Neuronal stem cell (in vitro differentiated cells): Measurements from ENCODE around the gene ZCCHC3.

Experiments
- DNase-seq: peaks from one replicate; pipeline ENCODE4 v3.0.0-alpha.2; 2013; ENCODE audit warnings: low spot score
- H2AFZ ChIP-seq: one replicate; pipeline ENCODE4 v1.6.1; 2013; ENCODE audit warnings: mild to moderate bottlenecking, low read length, inconsistent platforms
- H2AK5ac ChIP-seq: 2 replicates; pipeline ENCODE4 v1.6.1; 2013; ENCODE audit warnings: low read depth, mild to moderate bottlenecking, inconsistent platforms, low read length, moderate library complexity, mixed read lengths
- H2BK120ac ChIP-seq: 2 replicates; pipeline ENCODE4 v1.6.1; 2013; ENCODE audit warnings: low read depth, mild to moderate bottlenecking, inconsistent platforms, low read length, moderate library complexity, mixed read lengths
- H2BK12ac ChIP-seq: one replicate; pipeline ENCODE4 v1.6.1; 2013; ENCODE audit warnings: low read length, inconsistent platforms
- H2BK15ac ChIP-seq: 2 replicates; pipeline ENCODE4 v1.6.1; 2013; ENCODE audit warnings: mild to moderate bottlenecking, low read length, inconsistent platforms, mixed read lengths
- H2BK5ac ChIP-seq: one replicate; pipeline ENCODE4 v1.6.1; 2013; ENCODE audit warnings: inconsistent platforms, mild to moderate bottlenecking, low read length, moderate library complexity
- H3K14ac ChIP-seq: one replicate; pipeline ENCODE4 v1.6.1; 2013; ENCODE audit warnings: low read length, inconsistent platforms
- H3K18ac ChIP-seq: 2 replicates; pipeline ENCODE4 v1.6.1; 2013; ENCODE audit warnings: low read length, inconsistent platforms
- H3K23ac ChIP-seq: 2 replicates; pipeline ENCODE4 v1.6.1; 2013; ENCODE audit warnings: low read depth, mild to moderate bottlenecking, mixed read lengths, low read length, inconsistent platforms; ENCODE audit not compliant: poor library complexity
- H3K27ac ChIP-seq: replicated peaks from 3 replicates; pipeline ENCODE4 v1.5.1; 2013; ENCODE audit warnings: low read length, inconsistent platforms
- H3K27me3 ChIP-seq, 3 experiments: 2 replicates each; pipeline ENCODE4 v1.6.1; 2013; ENCODE audit warnings: low read length in 3 of 3, mild to moderate bottlenecking in 2 of 3, inconsistent platforms in 1 of 3, low read depth in 1 of 3, mixed read lengths in 1 of 3, moderate library complexity in 1 of 3; ENCODE audit not compliant: control insufficient read depth in 3 of 3, insufficient read depth in 3 of 3
- H3K36me3 ChIP-seq, 2 donors: replicated peaks in 1 of 2; 2 replicates each; pipeline ENCODE4 v1.6.1; 2013; ENCODE audit warnings: low read length in 2 of 2; ENCODE audit not compliant: control insufficient read depth in 2 of 2, insufficient read depth in 2 of 2
- H3K4ac ChIP-seq: 2 replicates; pipeline ENCODE4 v1.6.1; 2013; ENCODE audit warnings: inconsistent platforms, mild to moderate bottlenecking, low read length, moderate library complexity
- H3K4me1 ChIP-seq, 2 donors: 1 replicate in 1 of 2; 2 replicates in 1 of 2; pipeline ENCODE4 v1.6.1; 2013; ENCODE audit warnings: low read length in 2 of 2, low read depth in 1 of 2; ENCODE audit not compliant: control insufficient read depth in 2 of 2, insufficient read depth in 1 of 2
- H3K4me2 ChIP-seq: one replicate; pipeline ENCODE4 v1.6.1; 2013; ENCODE audit warnings: mild to moderate bottlenecking, low read length, inconsistent platforms; ENCODE audit not compliant: insufficient read depth, poor library complexity, severe bottlenecking
- H3K4me3 ChIP-seq, 2 donors: 2 replicates each; pipeline ENCODE4 v1.5.1; 2013; ENCODE audit warnings: low read length in 2 of 2, mild to moderate bottlenecking in 2 of 2, inconsistent platforms in 1 of 2, moderate library complexity in 1 of 2
- H3K79me1 ChIP-seq: one replicate; pipeline ENCODE4 v1.6.1; 2013; ENCODE audit warnings: low read depth, mild to moderate bottlenecking, inconsistent platforms, low read length, moderate library complexity
- H3K9ac ChIP-seq: one replicate; pipeline ENCODE4 v1.6.1; 2013; ENCODE audit warnings: mild to moderate bottlenecking, low read depth, low read length, inconsistent platforms; ENCODE audit not compliant: poor library complexity
- H3K9me3 ChIP-seq, 2 donors: replicated peaks in 1 of 2; 2 replicates each; pipeline versions ENCODE3 to v1.6.1; 2013; ENCODE audit warnings: low read length in 2 of 2, mild to moderate bottlenecking in 2 of 2, inconsistent platforms in 1 of 2, low read depth in 1 of 2, mixed read lengths in 1 of 2, moderate library complexity in 1 of 2; ENCODE audit not compliant: control insufficient read depth in 2 of 2, insufficient read depth in 1 of 2
- H4K8ac ChIP-seq: one replicate; pipeline ENCODE4 v1.6.1; 2013; ENCODE audit warnings: low read depth, mild to moderate bottlenecking, inconsistent platforms, low read length, moderate library complexity
- H4K91ac ChIP-seq: one replicate; pipeline ENCODE4 v1.6.1; 2013; ENCODE audit warnings: low read length, low read depth, mild to moderate bottlenecking, inconsistent platforms; ENCODE audit not compliant: poor library complexity
- WGBS, 2 donors: extraction: QIAGEN DNeasy Blood & Tissue Kit; methylation state at CpG; one replicate each; pipeline ENCODE4 v1.1.7; 2013; ENCODE audit warnings: missing lambda C conversion rate in 2 of 2, mixed read lengths in 1 of 2; ENCODE audit not compliant: insufficient read length in 2 of 2, insufficient replicate concordance in 1 of 2; ENCODE audit errors: extremely low coverage in 2 of 2; 5-methylcytosine and 5-hydroxymethylcytosine counted together

ZCCHC3 gene

DNA sequence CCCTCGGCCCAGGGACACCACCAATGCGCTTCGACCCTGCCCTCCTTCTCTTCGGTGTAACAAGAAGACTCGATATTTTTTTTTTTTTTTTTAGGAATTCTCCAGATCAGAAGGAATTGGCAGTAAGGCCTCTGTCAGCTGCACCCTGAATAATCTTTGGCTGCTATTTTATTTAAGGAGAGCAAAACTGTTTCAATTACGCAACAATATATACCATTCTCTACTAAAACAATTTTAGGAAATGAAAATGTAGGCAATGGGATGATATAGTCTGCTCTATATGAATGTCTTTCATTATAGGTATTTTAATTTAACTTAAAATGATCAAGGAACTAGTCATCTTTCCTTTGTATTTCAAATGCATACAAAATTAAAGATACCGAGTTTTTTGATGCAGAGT is 13.3 kb downstream of the ZCCHC3 start:
- Histone ChIP-seq H3K4me3 (peak overlapping the region in 1 of 2 donors; percentile 31), H4K8ac (no peak overlapping the region), H3K27ac (no peak overlapping the region), H3K23ac (no peak overlapping the region), H3K4ac (no peak overlapping the region), H2BK12ac (no peak overlapping the region), H3K4me1 (peaks cover 4 to 10% of the 10 kb centered on the region in 2 donors), H2BK5ac (no peak overlapping the region), H3K9ac (no peak overlapping the region), H3K9me3 (no peaks in the 10 kb centered on the region), H3K79me1 (no peaks in the 10 kb centered on the region), H3K36me3 (no peaks in the 10 kb centered on the region), H3K4me2 (no peak overlapping the region), H2AK5ac (no peak overlapping the region), H2BK15ac (no peak overlapping the region), H3K18ac (no peak overlapping the region), H4K91ac (no peak overlapping the region), H2BK120ac (no peak overlapping the region), H2AFZ (no peak overlapping the region), H3K27me3 (no peaks in the 10 kb centered on the region), H3K14ac (no peak overlapping the region)
- DNase-seq = no peak
- WGBS, 2 donors = no CpG with 5 or more reads among the region's 7 CpGs

DNA sequence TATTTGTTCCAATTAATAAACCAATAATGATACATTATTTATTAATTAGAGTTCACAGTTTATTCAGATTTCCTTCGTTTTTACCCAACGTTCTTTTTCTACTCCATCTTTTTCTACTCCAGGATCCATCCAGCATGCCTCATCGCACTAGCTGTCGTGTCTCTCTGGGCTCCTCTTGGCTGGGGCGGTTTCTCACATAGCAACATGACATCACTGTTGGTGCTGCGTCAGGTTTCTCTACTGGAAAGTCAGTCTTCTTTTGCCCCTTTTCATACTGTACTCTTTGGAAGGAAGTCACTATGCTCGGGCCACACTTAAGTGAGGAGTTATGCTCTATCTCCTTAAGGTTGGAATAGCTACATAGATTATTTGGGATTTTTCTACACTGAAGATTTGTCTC is 14.2 kb downstream of the ZCCHC3 start:
- no peak overlapping the region for H2AFZ ChIP-seq
- H3K14ac ChIP-seq = no peak overlapping the region
- no peak overlapping the region for H3K4ac ChIP-seq
- no peak overlapping the region for H2BK12ac ChIP-seq
- H4K91ac ChIP-seq = no peak overlapping the region
- no peak overlapping the region for H2BK5ac ChIP-seq
- no peak overlapping the region for H3K4me3 ChIP-seq
- no peak overlapping the region for H2BK15ac ChIP-seq
- no peak overlapping the region for H3K27ac ChIP-seq
- no peaks in the 10 kb centered on the region for H3K36me3 ChIP-seq
- H3K18ac ChIP-seq = no peak overlapping the region
- no peak overlapping the region for H3K23ac ChIP-seq
- H3K9ac ChIP-seq = no peak overlapping the region
- no peak for DNase-seq
- H3K4me2 ChIP-seq = no peak overlapping the region
- peaks cover 4 to 10% of the 10 kb centered on the region in 2 donors for H3K4me1 ChIP-seq
- H3K79me1 ChIP-seq = no peaks in the 10 kb centered on the region
- no CpG with 5 or more reads among the region's 7 CpGs for WGBS, 2 donors
- no peak overlapping the region for H2BK120ac ChIP-seq
- no peaks in the 10 kb centered on the region for H3K27me3 ChIP-seq
- no peak overlapping the region for H4K8ac ChIP-seq
- H3K9me3 ChIP-seq = no peaks in the 10 kb centered on the region
- no peak overlapping the region for H2AK5ac ChIP-seq

DNA sequence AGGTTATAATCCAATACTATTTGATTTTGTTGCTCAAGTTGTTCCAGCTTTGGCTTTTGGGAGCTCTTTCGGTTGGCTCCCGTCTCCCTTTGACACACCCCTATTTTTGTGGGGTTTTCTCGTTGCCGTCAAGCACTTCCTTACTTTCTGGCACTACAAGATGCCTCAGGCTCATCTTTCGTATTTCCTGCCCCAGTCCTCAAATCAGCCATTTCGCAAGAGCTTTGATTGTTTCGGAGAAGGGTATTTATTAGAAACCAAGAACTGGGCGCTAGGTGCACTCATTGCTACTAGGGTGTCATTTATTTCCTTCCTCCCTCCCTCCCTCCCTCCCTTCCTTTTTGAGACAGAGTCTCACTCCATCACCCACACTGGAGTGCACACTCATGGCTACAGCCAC is 14.7 kb downstream of the ZCCHC3 start:
- Histone ChIP-seq H3K9me3 (no peaks in the 10 kb centered on the region), H3K27me3 (no peaks in the 10 kb centered on the region), H3K4me2 (no peak overlapping the region), H3K36me3 (no peaks in the 10 kb centered on the region), H3K79me1 (no peaks in the 10 kb centered on the region), H3K4ac (no peak overlapping the region), H4K8ac (no peak overlapping the region), H2BK15ac (no peak overlapping the region), H3K18ac (no peak overlapping the region), H3K4me3 (no peak overlapping the region), H2AFZ (no peak overlapping the region), H2BK12ac (no peak overlapping the region), H3K14ac (no peak overlapping the region), H3K27ac (no peak overlapping the region), H3K23ac (no peak overlapping the region), H2AK5ac (no peak overlapping the region), H4K91ac (no peak overlapping the region), H3K9ac (no peak overlapping the region), H2BK5ac (no peak overlapping the region), H3K4me1 (peaks cover 4 to 10% of the 10 kb centered on the region in 2 donors), H2BK120ac (no peak overlapping the region)
- no CpG with 5 or more reads among the region's 8 CpGs for WGBS, 2 donors
- no peak for DNase-seq

DNA sequence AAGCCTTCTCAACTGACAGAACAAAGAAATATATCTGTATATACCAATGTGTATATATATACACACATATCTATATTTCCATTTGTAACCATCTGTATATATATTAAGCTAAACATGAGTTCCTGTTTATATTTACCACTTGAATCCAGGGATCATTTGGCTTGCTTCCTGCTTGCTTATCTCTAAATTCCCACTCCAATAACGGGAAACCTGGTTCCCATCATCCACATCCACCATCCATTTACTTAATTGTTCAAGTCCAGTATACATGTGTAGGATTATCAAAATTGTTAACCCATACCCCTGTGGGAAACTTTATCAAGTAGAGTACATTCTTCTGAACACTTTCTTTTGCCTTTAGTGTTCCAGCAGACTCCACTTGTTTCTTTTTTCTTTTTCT is 15.5 kb downstream of the ZCCHC3 start:
- Histone ChIP-seq H3K79me1 (no peaks in the 10 kb centered on the region), H2BK12ac (no peak overlapping the region), H3K9me3 (no peaks in the 10 kb centered on the region)

More for the DNA sequence above, 15.5 kb downstream of the ZCCHC3 start:
- Histone ChIP-seq H3K4me2 (no peak overlapping the region), H3K4ac (no peak overlapping the region), H2BK120ac (no peak overlapping the region), H2AFZ (no peak overlapping the region), H3K9ac (no peak overlapping the region), H3K4me3 (no peak overlapping the region), H3K23ac (no peak overlapping the region), H2BK15ac (no peak overlapping the region), H3K27ac (no peak overlapping the region), H3K14ac (no peak overlapping the region), H3K36me3 (no peaks in the 10 kb centered on the region), H3K4me1 (peaks cover 4 to 10% of the 10 kb centered on the region in 2 donors), H2BK5ac (no peak overlapping the region), H3K18ac (no peak overlapping the region), H2AK5ac (no peak overlapping the region), H4K91ac (no peak overlapping the region), H3K27me3 (no peaks in the 10 kb centered on the region), H4K8ac (no peak overlapping the region)
- DNase-seq = no peak
- WGBS, 2 donors = no CpG with 5 or more reads among the region's 1 CpG
